Lower leg skin (tissue), 4 donors: ENCODE results near the gene SCNN1B. TPM values are rescaled to one million over a fixed set of nuclear protein-coding genes. Genes with fewer than 3 reads are reported as not detected.

Source experiments
- DNase-seq, 2 donors: peaks; one replicate each; pipeline ENCODE4 v3.0.0-alpha.2; 2019; ENCODE audit warnings: low spot score in 2 of 2
- H3K4me3 ChIP-seq: fragments of 200-600 bp; sonication (generic); 2 replicates; pipeline ENCODE4 v1.5.1; 2017; ENCODE audit warnings: mild to moderate bottlenecking, low read depth; ENCODE audit not compliant: poor library complexity, severe bottlenecking
- POLR2A ChIP-seq, 2 donors: fragments of 450-650 bp; IDR thresholded peaks; one replicate each; pipeline ENCODE4 v1.6.1; 2016 to 2017; ENCODE audit warnings: antibody characterized with exemption in 2 of 2, mild to moderate bottlenecking in 1 of 2, moderate library complexity in 1 of 2
- WGBS, 2 donors: methylation state at CpG; one replicate each; pipeline ENCODE4 v1.1.5; 2018; 5-methylcytosine and 5-hydroxymethylcytosine counted together
- intact Hi-C: fragments of 100-400 bp; cut with DNase I; formaldehyde crosslinking; loops from one replicate; pipeline ENCODE4 v1.15.0; 2023; ENCODE audit warnings: low total_unique reads
- total RNA-seq, 4 donors: library from RNA; depleted of rRNA; stranded (reverse); fragments of >200 nt; gene quantifications; one replicate each; pipeline ENCODE4 v1.1.0, GENCODE V29; 2016
- TF ChIP-seq, protein P1 (sequence below), 3 donors: fragments of 450-650 bp; IDR thresholded peaks; one replicate each; pipeline ENCODE4 v1.5.1; 2016; ENCODE audit warnings: antibody characterized with exemption in 3 of 3, mild to moderate bottlenecking in 3 of 3, moderate library complexity in 2 of 3

SCNN1B gene
- total RNA-seq, 4 donors from 2014 or later: 33.4 to 91.4 (median 76.6) TPM

DNA sequence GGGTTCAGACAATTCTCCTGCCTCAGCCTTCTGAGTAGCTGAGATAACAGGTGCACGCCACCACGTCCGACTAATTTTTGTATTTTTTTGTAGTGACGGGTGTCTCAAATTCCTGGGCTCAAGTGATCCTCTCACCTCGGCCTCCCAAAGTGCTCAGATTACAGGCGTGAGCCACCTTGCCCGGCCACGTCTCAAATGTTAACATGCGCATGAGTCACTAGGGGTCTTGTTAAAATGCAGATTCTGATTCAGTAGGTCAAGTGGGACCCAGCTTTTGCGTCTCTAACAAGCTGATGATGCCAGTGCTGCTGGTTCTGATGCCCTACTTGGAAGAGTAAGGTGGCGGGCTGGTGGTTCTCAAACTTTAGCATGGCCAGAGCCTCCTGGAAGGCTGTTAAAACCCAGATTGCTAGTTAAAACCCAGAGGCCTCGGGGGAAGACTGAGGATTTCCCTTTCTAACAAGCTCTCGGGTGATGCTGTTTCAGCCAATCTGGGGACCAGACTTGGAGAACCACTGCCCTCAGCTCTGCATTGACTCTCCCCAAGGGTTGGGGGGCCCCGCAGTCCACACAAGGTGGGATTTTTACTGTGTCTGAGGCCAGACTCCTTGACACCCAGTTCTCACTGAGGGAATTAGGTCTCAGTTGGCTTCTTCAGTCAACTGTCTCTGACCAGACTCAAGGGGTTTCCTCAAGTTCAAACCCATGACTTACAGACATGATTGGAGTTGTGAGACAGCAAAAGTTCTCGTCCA, 17.9 kb downstream of the SCNN1B start:
- DNase-seq: no peak
- no peak overlapping the region for H3K4me3 ChIP-seq
- intact Hi-C loops: no loop called here
- TF ChIP-seq, protein P1, sequence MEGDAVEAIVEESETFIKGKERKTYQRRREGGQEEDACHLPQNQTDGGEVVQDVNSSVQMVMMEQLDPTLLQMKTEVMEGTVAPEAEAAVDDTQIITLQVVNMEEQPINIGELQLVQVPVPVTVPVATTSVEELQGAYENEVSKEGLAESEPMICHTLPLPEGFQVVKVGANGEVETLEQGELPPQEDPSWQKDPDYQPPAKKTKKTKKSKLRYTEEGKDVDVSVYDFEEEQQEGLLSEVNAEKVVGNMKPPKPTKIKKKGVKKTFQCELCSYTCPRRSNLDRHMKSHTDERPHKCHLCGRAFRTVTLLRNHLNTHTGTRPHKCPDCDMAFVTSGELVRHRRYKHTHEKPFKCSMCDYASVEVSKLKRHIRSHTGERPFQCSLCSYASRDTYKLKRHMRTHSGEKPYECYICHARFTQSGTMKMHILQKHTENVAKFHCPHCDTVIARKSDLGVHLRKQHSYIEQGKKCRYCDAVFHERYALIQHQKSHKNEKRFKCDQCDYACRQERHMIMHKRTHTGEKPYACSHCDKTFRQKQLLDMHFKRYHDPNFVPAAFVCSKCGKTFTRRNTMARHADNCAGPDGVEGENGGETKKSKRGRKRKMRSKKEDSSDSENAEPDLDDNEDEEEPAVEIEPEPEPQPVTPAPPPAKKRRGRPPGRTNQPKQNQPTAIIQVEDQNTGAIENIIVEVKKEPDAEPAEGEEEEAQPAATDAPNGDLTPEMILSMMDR (IDR thresholded peaks at IDR 0.05): no peak
- TF ChIP-seq POLR2A (IDR thresholded peaks at IDR 0.05): no peak
- WGBS, 2 donors: 85 to 86% methylated on average over 15 of the region's 15 CpGs

- 69% methylated on average over 7 of the region's 7 CpGs for WGBS, 2 donors
- DNase-seq: no peak
These were observed 18.6 kb downstream of the SCNN1B start for GRCh38 chr16:23320693-23321092.

DNA sequence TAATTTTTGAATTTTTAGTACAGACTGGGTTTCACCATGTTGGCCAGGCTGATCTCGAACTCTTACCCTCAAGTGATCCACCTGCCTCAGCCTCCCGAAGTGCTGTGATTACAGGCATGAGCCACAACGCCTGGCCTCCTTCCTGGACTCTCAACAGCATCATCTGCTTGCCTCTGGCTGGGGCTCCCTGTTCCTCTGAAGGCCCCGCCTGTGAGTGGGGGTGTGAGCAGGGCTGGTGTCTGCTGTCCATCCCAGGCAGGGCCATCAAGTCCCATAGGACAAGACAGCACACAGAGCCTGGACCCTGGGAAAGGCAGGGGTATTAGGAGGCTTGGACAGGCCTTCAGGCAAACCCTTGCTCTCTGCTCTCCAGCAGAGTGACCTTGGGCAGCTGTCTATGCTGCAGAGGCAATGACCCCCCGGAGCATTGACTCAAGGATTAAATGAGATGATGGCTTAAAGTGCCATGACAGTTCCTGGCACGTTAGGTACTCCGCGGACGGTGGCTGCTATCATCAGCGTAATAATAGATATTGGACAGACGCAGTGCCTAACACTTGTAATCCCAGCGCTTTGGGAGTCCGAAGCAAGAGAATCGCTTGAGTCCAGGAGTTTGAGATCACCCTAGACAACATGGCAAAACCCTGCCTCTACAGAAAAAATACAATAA, 19.2 kb downstream of the SCNN1B start:
- no peak for DNase-seq
- 86 to 89% methylated on average over 14 of the region's 14 CpGs for WGBS, 2 donors
- TF ChIP-seq, protein P1 (IDR thresholded peaks at IDR 0.05): no peak
- TF ChIP-seq POLR2A (IDR thresholded peaks at IDR 0.05): no peak
- no peak overlapping the region for H3K4me3 ChIP-seq
- intact Hi-C loops: no loop called here

More at GRCh38 chr16:23320693-23321092, 18.6 kb downstream of the SCNN1B start:
- TF ChIP-seq, protein P1 (IDR thresholded peaks at IDR 0.05): no peak
- TF ChIP-seq POLR2A (IDR thresholded peaks at IDR 0.05): no peak
- H3K4me3 ChIP-seq: no peak overlapping the region
- intact Hi-C loops: no loop called here

DNA sequence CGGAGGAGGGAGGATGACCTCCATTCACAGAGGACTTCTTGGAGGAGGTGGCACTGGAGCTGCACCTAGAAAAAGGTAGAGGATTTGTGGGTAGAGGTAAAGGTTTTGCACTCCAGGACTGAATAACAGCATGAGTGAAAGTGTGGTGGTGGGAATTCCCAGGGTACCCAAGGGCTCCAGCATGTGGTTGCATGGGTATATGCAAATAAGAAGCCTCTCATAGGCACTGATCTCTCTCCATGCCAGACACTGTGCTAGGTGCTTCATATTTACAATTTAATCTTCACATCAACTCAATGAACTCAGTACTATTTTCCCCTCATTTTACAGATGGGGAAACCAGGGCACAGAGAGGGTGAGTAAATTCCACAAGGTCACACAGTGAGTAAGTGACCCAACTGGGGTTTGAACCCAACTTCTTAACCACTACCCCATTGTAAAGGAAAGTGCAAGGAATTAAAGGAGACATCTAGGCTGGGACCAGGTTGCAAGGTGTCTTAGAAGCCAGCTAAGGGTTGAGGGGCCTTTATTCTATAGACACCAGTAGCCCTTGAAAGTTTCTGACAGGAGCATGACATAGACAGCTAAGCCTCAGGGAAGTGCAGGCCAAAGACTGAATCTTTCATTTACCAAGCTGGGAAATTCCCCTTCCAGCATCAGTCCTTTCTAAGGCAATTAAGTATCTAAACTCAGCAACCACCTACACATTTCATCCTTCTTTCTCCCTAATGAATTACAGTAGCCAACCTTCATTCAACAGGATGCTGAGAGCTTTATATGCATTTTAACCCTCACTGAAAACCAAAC, 21.3 kb downstream of the SCNN1B start:
- DNase-seq: no peak
- 88 to 89% methylated on average over 1 of the region's 1 CpG for WGBS, 2 donors
- intact Hi-C loops: no loop called here
- H3K4me3 ChIP-seq: no peak overlapping the region
- TF ChIP-seq, protein P1 (IDR thresholded peaks at IDR 0.05): no peak
- no peak for TF ChIP-seq POLR2A (IDR thresholded peaks at IDR 0.05)

DNA sequence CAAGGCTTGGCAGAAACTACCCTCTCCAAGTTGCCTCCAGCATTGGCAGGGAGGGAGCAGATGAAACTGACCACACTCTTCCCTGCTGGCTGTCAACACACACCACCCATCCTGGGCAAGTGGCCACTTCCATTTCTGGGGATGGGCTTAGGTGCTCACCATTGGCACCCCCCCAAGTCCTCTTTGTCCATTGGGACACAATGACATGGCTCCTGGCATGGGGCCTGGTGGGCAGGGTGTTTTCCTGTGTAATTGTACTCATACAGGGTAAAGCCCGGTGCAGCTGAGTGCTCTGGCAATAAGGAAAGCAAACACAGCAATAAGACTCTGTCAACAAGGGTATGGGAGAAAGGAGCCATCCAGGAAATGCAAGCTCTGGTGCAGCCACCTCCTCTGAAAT, 22.6 kb downstream of the SCNN1B start:
- TF ChIP-seq POLR2A (IDR thresholded peaks at IDR 0.05): no peak
- TF ChIP-seq, protein P1 (IDR thresholded peaks at IDR 0.05): no peak
- intact Hi-C loops: no loop called here
- WGBS, 2 donors: 8 to 20% methylated on average over 1 of the region's 1 CpG
- peak in 1 of 2 donors; percentile 86 for DNase-seq
- no peak overlapping the region for H3K4me3 ChIP-seq
